Activated T-helper 2 cell treated with anti-CD3 and anti-CD28 coated beads, Interferon-gamma antibody, Interleukin-2, Interleukin-4, amounts not matched to agents 10 μg/mL and 5 μg/mL and 100 μg/mL, durations not matched to agents 14 hours and 24 hours and 36 hours (primary cell): ENCODE data around the gene FAM131C. TPM values are rescaled to one million over a fixed set of nuclear protein-coding genes. Genes with fewer than 3 reads are reported as not detected.
"Not testable (repeated sequence)": the region's sequence is repeated elsewhere in the genome, so short reads cannot be mapped to it uniquely, and the experiment has no call there.

ENCODE experiments used
- DNase-seq: peaks from one replicate; pipeline ENCODE4 v3.0.0; 2021; ENCODE audit warnings: low spot score
- H3K27ac Mint-ChIP-seq: one replicate; pipeline ENCODE4 v1.8.0; 2021; ENCODE audit warnings: mixed read lengths
- H3K27me3 Mint-ChIP-seq: one replicate; pipeline ENCODE4 v1.8.0; 2021; ENCODE audit warnings: low read depth, mixed read lengths
- H3K36me3 Mint-ChIP-seq: one replicate; pipeline ENCODE4 v1.8.0; 2021; ENCODE audit warnings: low read depth, mixed read lengths
- H3K4me1 Mint-ChIP-seq: one replicate; pipeline ENCODE4 v1.8.0; 2021; ENCODE audit warnings: low read depth, mixed read lengths
- H3K4me3 Mint-ChIP-seq: one replicate; pipeline ENCODE4 v1.8.0; 2021; ENCODE audit warnings: low read depth, mild to moderate bottlenecking, moderate library complexity, mixed read lengths
- H3K9me3 Mint-ChIP-seq: one replicate; pipeline ENCODE4 v1.8.0; 2021; ENCODE audit warnings: mixed read lengths
- intact Hi-C: fragments of 100-400 bp; cut with micrococcal nuclease; formaldehyde crosslinking; loops from one replicate; pipeline ENCODE4 v1.15.1; 2023
- total RNA-seq: library from RNA; stranded (reverse); gene quantifications from 2 replicates; pipeline ENCODE4 v1.2.3, GENCODE V29; 2022

The FAM131C gene
- total RNA-seq, 1 donor from 2014 or later: 1.4 TPM

GRCh38 chr1:16028237-16029002 lies 45.0 kb downstream of the FAM131C start:
- no peaks in the 10 kb centered on the region for H3K9me3 Mint-ChIP-seq
- H3K27me3 Mint-ChIP-seq: peaks cover 7% of the 10 kb centered on the region
- H3K36me3 Mint-ChIP-seq: no peaks in the 10 kb centered on the region
- no peak overlapping the region for H3K4me3 Mint-ChIP-seq
- no peak overlapping the region for H3K27ac Mint-ChIP-seq
- no peak for DNase-seq
- no peaks in the 10 kb centered on the region for H3K4me1 Mint-ChIP-seq
- intact Hi-C loops: no loop called here

DNA sequence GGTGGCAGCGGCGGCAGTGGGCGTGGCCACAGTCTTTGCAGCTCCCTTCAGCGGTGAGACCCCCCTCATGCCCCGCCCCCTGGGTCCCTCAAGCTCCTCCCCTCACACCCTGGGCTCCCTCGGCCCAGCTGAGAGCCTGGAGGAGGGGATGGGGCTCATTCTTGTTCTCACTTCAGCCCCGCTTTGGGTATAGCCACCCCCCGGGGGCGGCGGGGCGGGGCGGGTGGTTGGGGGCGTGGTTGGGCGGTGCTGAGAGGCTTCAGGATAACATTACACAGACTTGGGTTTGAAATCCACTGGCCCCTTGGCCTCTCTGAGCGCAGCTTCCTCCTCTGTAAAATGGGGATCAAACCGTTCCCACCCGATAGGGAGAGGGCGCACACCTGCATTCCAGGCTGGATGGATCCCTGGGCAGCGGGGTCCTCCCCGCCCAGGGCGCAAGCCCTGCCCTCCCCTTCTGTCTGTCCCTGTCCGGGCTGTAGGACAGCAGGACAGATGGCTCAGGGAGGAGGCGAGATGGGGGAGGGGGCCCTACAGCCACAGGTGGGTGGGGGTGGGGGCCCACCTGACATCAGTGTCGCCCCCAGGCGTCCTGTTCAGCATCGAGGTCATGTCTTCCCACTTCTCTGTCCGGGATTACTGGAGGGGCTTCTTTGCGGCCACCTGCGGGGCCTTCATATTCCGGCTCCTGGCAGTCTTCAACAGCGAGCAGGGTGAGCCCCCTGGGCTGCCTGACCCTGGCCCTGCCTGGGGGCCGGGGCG lies 46.5 kb downstream of the FAM131C start:
- no peak for DNase-seq
- Mint-ChIP-seq H3K9me3 (no peaks in the 10 kb centered on the region), H3K36me3 (no peaks in the 10 kb centered on the region), H3K4me3 (no peak overlapping the region), H3K27me3 (peaks cover 7% of the 10 kb centered on the region), H3K27ac (no peak overlapping the region), H3K4me1 (no peaks in the 10 kb centered on the region)
- intact Hi-C loops: no loop called here

GRCh38 chr1:16026302-16026701 lies 47.1 kb downstream of the FAM131C start:
- H3K4me1 Mint-ChIP-seq, H3K36me3 Mint-ChIP-seq, H3K27ac Mint-ChIP-seq, DNase-seq, H3K9me3 Mint-ChIP-seq, intact Hi-C loops, H3K4me3 Mint-ChIP-seq, H3K27me3 Mint-ChIP-seq: not testable (repeated sequence)

GRCh38 chr1:16023050-16023653 lies 50.3 kb downstream of the FAM131C start:
- H3K27me3 Mint-ChIP-seq: peaks cover 4% of the 10 kb centered on the region
- no peak overlapping the region for H3K27ac Mint-ChIP-seq
- no peaks in the 10 kb centered on the region for H3K36me3 Mint-ChIP-seq
- no peak for DNase-seq
- H3K4me3 Mint-ChIP-seq: no peak overlapping the region
- H3K9me3 Mint-ChIP-seq: no peaks in the 10 kb centered on the region
- H3K4me1 Mint-ChIP-seq: no peaks in the 10 kb centered on the region
- intact Hi-C loops: no loop called here

DNA sequence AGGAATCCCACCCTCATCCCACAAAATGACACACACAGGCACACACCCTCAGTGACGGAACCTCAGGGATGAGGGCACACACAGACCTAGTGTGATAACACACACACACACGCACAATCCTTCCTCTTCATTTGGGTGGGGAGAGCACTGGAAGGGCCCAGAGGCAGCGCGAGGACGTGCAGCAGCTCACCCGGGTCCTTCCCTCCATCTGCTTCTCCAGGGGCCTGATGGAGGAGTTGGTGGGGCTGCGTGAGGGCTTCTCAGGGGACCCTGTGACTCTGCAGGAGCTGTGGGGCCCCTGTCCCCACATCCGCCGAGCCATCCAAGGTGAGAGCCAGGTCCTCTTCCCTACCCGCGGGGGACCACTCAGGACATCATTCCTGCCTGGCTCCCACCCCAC lies 51.1 kb downstream of the FAM131C start:
- intact Hi-C loops: no loop called here
- H3K27me3 Mint-ChIP-seq: no peaks in the 10 kb centered on the region
- H3K27ac Mint-ChIP-seq: no peak overlapping the region
- no peak overlapping the region for H3K4me3 Mint-ChIP-seq
- H3K9me3 Mint-ChIP-seq: no peaks in the 10 kb centered on the region
- H3K36me3 Mint-ChIP-seq: no peaks in the 10 kb centered on the region
- no peak for DNase-seq
- no peaks in the 10 kb centered on the region for H3K4me1 Mint-ChIP-seq

DNA sequence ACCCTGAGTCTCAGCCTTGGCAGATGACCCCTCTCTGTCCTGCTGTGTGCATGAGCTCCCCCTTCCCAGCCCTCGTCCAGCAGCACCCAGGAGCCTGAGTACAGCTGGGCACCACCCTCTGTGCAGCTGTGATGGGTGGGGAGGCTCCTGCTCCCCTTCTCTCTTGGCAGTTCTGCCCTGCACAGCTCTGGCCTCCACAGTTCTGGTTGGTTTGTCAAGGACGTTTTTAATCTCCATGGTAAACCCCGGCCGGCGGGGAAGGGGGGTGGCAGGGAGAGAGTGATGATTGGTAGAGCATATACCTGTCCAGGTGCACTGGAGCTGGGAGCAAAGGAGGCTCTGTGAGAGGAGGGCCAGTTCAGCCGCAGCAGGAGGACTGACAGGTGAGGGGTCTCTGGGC lies 51.8 kb downstream of the FAM131C start, which contains the start of gene CLCNKA:
Gene CLCNKA, plus strand, starts transcription at position 356 of the 400 bp plus-strand sequence. CDS start 584 bp downstream, outside the sequence.
- no peaks in the 10 kb centered on the region for H3K27me3 Mint-ChIP-seq
- intact Hi-C loops: no loop called here
- no peak for DNase-seq
- no peak within 1 kb of the TSS for H3K27ac Mint-ChIP-seq
- H3K4me1 Mint-ChIP-seq: no peaks in the 10 kb centered on the region
- no peaks in the 10 kb centered on the region for H3K36me3 Mint-ChIP-seq
- H3K4me3 Mint-ChIP-seq: no peak within 1 kb of the TSS
- H3K9me3 Mint-ChIP-seq: no peaks in the 10 kb centered on the region

DNA sequence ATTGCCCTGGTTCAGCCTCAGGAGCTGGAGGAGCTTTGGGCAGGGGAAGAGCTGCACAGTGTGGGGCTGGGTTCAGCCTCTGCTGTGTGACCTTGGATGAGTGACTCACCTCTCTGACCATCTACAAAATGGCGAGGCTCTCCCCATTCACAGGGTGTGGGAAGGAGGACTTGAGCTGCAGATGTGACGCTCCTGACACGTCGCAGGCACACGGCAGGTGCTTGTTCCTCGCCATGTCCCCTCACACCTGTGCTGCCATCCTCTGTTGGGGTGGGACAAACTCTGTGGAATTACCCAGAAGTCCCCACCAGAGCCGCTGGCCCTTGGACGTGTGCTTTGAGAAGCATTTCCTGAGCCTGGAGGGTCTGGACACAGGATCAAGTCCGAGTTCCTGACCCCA lies 52.6 kb downstream of the FAM131C start:
- H3K27me3 Mint-ChIP-seq, H3K4me1 Mint-ChIP-seq, H3K36me3 Mint-ChIP-seq: not testable (repeated sequence)

DNA sequence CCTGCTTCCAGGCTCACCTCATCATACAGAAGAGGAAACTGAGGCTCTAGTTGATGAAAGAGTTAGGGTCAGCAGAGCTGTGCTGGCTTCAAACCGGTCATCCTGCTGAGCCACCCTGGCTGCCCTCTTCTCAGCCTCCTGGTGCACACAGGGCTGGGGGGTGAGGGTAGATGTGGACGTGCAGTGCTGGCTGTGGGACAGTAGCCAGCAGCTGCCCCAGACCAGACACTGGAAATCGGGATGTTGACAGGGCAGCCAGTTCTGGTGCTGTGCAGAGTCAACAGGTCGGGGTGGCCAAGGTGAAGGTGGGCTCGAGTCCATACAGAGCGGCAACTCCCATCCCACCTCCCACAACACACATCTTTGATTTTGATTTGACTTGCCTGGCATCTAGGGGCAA lies 53.1 kb downstream of the FAM131C start:
- intact Hi-C loops: no loop called here
- no peaks in the 10 kb centered on the region for H3K4me1 Mint-ChIP-seq

More for the DNA sequence above, 52.6 kb downstream of the FAM131C start:
- H3K27ac Mint-ChIP-seq, H3K4me3 Mint-ChIP-seq, intact Hi-C loops, DNase-seq, H3K9me3 Mint-ChIP-seq: not testable (repeated sequence)

DNA sequence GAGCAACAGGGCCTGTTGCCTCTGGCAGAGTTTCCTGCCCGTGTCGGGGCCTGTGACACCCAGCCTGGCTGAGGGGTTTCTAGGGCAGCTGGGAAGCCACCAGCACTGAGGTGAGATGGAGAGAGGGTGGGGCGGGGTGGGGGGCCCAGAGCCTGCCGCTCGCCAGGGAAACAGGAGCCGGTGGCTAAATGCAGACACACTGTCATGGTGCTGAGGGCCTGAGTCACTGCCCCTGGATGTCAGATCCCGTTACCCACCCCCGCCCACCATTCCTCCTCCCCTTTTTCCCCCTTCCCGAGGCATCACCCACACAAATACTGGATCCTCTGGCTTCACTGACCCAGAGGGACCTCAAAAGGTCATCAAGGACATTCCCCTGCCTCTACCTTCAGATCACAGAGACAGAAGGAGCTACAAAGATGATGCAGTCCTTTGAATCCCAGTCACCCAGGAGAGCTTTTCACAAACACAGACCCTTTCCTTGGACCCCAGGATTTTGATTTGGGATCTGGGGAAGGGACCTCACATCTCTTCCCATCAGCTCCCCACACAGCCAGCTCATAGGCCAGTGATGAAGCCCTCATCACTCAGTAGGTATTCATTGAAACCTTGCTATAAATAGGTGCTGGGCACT lies 53.7 kb downstream of the FAM131C start:
- Mint-ChIP-seq H3K4me3 (no peak overlapping the region), H3K27ac (no peak overlapping the region), H3K4me1 (no peaks in the 10 kb centered on the region), H3K9me3 (no peaks in the 10 kb centered on the region), H3K27me3 (no peaks in the 10 kb centered on the region), H3K36me3 (no peaks in the 10 kb centered on the region)
- intact Hi-C loops: no loop called here
- DNase-seq: no peak

More for the DNA sequence above, 53.1 kb downstream of the FAM131C start:
- Mint-ChIP-seq H3K36me3 (no peaks in the 10 kb centered on the region), H3K9me3 (no peaks in the 10 kb centered on the region), H3K27me3 (no peaks in the 10 kb centered on the region), H3K27ac (no peak overlapping the region), H3K4me3 (no peak overlapping the region)
- no peak for DNase-seq

DNA sequence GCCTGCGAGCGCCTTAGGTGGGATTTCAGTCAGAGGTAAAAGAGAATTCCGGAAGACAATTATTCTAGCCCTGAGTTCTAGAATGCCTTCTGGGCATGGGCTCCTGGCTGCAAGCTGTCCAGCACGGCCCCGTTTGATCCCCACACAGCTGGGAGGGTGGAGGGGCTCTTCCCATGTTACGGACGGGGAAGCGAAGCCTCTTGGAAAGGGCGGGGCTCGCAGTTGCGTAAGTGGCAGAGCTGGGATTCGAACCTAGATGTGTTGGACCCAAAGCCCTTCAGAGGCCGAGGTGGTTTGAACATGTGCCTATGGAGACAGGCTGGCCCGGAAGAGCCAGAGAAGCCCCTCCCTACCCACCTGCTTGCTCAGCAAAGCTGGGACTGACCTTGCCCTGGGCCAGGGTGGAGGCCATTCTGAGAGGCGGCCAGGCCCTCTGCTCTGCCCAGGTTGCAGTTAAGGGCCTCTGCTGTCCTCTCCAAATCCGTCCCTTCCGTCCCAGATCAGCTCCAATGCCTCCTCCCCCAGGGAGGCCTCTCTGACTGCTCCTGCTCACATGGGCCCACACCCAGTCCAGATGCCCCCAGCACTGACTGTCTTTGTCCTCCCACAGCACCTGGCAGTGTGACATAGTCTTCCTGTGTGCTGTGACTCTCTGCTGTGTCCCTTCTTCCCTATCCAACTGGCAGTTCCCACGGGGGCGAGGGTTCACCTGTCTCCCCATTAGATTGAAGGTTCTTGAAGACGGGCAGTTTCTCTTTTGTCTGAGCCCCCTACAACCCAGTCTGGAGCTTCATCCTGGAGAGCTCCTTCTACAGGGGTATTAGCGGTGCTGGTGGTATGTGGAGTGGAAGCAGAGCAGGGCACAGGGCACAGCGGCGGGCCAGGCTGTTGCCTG lies 54.5 kb downstream of the FAM131C start:
- intact Hi-C loops: no loop called here
- DNase-seq: no peak
- Mint-ChIP-seq H3K4me3 (no peak overlapping the region), H3K27me3 (peaks cover 2% of the 10 kb centered on the region), H3K27ac (no peak overlapping the region), H3K36me3 (no peaks in the 10 kb centered on the region), H3K4me1 (no peaks in the 10 kb centered on the region), H3K9me3 (no peaks in the 10 kb centered on the region)

DNA sequence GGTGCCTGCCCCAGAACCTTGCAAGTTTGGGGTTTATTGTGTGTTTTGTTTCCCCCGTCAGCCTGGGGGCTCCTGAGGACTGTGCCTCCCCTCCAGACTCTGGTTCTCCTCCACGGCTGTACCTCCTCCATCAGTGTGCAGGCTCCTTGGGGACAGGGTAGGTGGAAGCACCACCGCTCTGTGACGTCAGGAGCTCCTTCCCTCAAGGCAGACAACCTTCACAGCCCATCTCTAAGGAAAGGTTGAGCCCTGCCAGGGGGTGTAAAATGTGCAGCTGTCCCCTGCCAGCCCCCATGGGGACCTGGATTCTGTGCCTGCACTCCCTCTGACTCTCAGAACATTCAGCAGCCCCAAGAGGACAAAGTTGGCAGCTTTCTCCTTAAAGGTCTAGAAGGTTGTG lies 55.1 kb downstream of the FAM131C start:
- Mint-ChIP-seq H3K4me1 (peaks cover 2% of the 10 kb centered on the region), H3K4me3 (no peak overlapping the region), H3K36me3 (no peaks in the 10 kb centered on the region), H3K27ac (no peak overlapping the region), H3K9me3 (no peaks in the 10 kb centered on the region), H3K27me3 (peaks cover 2% of the 10 kb centered on the region)
- DNase-seq: no peak
- intact Hi-C loops: no loop called here
